Renal pelvis (tissue), 4 donors: ENCODE measurements around the gene CPT1A. TPM values are rescaled to one million over a fixed set of nuclear protein-coding genes. Genes with fewer than 3 reads are reported as not detected.

Experiments used
- DNase-seq: peaks from one replicate; pipeline ENCODE4 v3.0.0-alpha.2; 2013
- polyA plus RNA-seq, 3 donors: library from polyadenylated mRNA; unstranded; fragments of 120-200 nt; gene quantifications; one replicate each; pipeline ENCODE4 v1.2.1, GENCODE V29; 2013; ENCODE audit not compliant: insufficient read length in 3 of 3

The CPT1A gene
- polyA plus RNA-seq, 3 donors, result 30.8 to 35.6 (median 35.4) TPM

DNA sequence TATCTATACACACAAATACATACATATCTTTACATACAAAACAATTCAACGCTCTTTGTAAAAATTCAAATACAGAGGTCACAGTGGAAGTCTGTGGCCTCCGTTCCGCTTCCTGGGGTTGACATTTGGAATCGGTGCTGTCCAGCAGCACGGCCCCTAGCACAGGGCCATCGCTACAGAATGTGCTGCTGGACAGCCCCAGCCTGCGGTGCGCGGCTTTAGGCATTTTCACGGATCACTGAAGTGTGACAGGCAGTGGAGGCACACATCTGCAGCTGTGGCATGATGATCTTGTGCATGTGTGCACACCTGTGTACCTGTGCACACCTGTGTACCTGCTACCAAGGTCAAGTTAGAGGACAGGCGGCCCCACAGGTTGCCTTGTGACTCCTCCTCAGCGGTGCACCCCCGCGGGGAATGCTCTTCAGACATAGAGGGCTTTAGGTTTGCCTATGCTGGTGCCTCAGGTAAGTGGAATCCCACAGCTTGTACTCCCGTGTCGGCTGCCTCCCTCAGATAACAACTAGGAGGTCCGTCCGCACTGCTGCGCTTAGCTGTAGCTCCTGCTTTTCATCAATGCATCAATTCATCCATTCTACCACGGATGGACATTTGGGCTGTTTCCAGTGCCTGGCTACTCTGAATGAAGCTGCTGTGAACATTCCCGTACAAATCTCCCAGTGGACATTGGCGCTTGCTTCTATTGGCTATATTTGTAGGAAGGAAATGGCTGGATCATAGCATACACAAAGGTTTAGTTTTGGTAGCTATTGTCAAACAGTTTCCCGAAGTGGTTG, 127.5 kb downstream of the CPT1A start:
- DNase-seq, result peak; percentile 57

GRCh38 chr11:68711114-68711513, 130.6 kb downstream of the CPT1A start:
- DNase-seq, result no peak

DNA sequence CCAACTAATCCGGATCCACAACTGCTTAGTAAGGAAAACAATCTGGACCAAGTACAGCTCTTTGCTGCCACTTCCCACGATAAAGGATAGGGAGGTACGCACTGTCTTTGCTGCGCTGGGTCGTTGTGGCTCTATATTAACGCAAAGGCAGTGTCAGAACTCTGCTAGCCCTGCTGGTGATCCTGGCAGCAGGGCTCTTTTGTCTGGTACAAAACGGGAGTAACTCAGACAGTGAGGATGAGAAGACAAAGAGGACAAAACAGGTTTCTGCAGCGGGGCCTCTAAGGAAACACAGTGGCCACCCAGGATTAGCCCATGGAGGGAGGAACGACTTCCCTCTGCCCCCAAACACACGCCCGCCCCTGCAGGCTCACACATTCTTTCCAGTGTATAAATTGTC, 131.3 kb downstream of the CPT1A start:
- no peak for DNase-seq

DNA sequence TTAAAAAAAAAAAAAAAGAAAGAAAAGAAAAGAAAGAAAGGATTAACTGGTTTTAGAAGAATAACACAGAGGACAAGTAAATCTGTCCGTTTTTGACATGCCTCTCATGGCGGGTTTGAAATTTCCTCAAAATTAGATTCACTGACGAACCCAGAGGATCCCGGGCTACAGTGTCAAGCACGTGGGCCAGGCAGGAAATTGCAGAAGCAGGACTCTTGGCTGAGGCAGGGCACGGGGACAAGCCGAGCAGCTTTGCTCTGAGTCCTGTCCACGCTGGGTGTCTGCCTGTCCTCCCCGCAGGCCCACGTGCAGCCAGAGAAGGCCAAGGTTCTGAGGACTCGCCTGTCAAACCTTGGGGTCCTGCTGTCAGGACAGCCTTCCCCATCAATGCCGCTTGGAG, 132.7 kb downstream of the CPT1A start:
- no peak for DNase-seq

DNA sequence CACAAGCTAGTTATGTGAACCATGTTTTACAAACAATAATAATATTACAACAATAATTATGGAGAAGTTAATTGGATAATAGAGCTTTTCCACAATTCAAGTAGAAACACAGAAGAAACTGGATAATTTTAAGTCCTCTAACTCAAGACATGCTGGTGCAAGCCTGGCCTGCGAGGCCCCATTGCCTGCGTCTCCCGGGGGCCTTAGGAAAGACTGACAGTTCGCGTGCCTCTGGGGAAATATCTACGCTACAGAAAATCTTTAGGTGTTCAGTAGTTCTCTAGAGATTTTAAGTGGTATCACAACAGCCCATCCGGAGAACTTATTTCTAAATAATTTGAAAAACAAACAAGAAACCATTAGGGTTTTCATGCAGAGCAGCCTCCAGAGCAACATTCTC, 134.2 kb downstream of the CPT1A start:
- no peak for DNase-seq

GRCh38 chr11:68704887-68705286, 136.8 kb downstream of the CPT1A start:
- DNase-seq, result no peak

Other genes starting within 250 kb of the CPT1A start
- gene GAL, start 157.4 kb downstream of the CPT1A start, polyA plus RNA-seq, result under 1 TPM in 2 of 3 donors, not detected in 1; 0.37 to 0.44 TPM
- 10 to 100 TPM; 17.0 to 21.5 (median 21.3) TPM for gene TESMIN, start 90.4 kb downstream of the CPT1A start, polyA plus RNA-seq
- gene MRPL21, start 61.9 kb upstream of the CPT1A start, polyA plus RNA-seq, result 10 to 100 TPM; 76.6 to 86.9 (median 85.9) TPM
- 10 to 100 TPM; 14.6 to 22.5 (median 18.6) TPM for gene IGHMBP2, start 62.0 kb upstream of the CPT1A start, polyA plus RNA-seq
- gene MRGPRD, start 139.1 kb upstream of the CPT1A start, polyA plus RNA-seq, result not detected
- 10 to 100 TPM; 26.5 to 28.6 (median 28.3) TPM for gene MRGPRF, start 171.3 kb upstream of the CPT1A start, polyA plus RNA-seq
- 10 to 100 TPM; 14.7 to 23.0 (median 18.7) TPM for gene TPCN2, start 207.0 kb upstream of the CPT1A start, polyA plus RNA-seq